GM12878 (cell line): ENCODE data around the gene ETS1. TPM values are rescaled to one million over a fixed set of nuclear protein-coding genes. Genes with fewer than 3 reads are reported as not detected.

Experiments
- ATAC-seq: fragments of 200-7000 bp; cut with Tn5 transposase; 3 replicates; pipeline ENCODE4 v1.9.1; 2020; ENCODE audit warnings: mild to moderate bottlenecking, moderate library complexity
- BruUV-seq: library from RNA; stranded (reverse); fragments of 400-500 nt; replicated peaks from 2 replicates; lab custom pipeline; 2021; lab: Mats Ljungman, UMichigan
- CTCF ChIA-PET: fragments of 300-600 bp; sonication (Branson Sonifier 250); formaldehyde crosslinking; extraction: SDS; loops from one replicate; lab custom pipeline; 2021; ENCODE audit warnings: inconsistent platforms; lab: Yijun Ruan, JAX
- POLR2A ChIA-PET: fragments of 350-600 bp; formaldehyde crosslinking; extraction: SDS; loops from one replicate; lab custom pipeline; 2021; ENCODE audit warnings: inconsistent platforms; lab: Charles Lee
- RAD21 ChIA-PET: fragments of 300-600 bp; sonication (Branson Sonifier 250); formaldehyde crosslinking; loops from one replicate; lab custom pipeline; 2023; ENCODE audit warnings: antibody characterized with exemption; ENCODE audit not compliant: unreplicated experiment; lab: Charles Lee
- SMC1A ChIA-PET: fragments of 300-600 bp; sonication (Branson Sonifier 250); formaldehyde crosslinking; loops from one replicate; lab custom pipeline; 2023; ENCODE audit not compliant: unreplicated experiment, uncharacterized antibody; lab: Charles Lee
- DNase-seq: peaks from one replicate; pipeline ENCODE4 v3.0.0-alpha.2; 2011; ENCODE audit warnings: low read depth, low spot score
- FAIRE-seq: peaks from 3 replicates; lab custom pipeline; 2011; peaks lifted over from hg19 to GRCh38; lab: Jason Lieb, UNC
- H2AFZ ChIP-seq: 2 replicates; pipeline ENCODE4 v1.6.0; 2011; ENCODE audit warnings: low read depth, low read length, control low read depth; ENCODE audit not compliant: control insufficient read depth
- H3K27ac ChIP-seq: 2 replicates; pipeline ENCODE4 v1.5.1; 2011; ENCODE audit warnings: control low read depth; ENCODE audit not compliant: control insufficient read depth, insufficient read depth
- H3K27me3 ChIP-seq, 2 experiments: replicated peaks in 1 of 2; 2 replicates each; pipeline versions ENCODE4 v1.6.0 to v1.6.1; 2011; ENCODE audit warnings: low read length in 1 of 2; ENCODE audit not compliant: control insufficient read depth in 2 of 2, insufficient read depth in 2 of 2
- H3K36me3 ChIP-seq, 2 experiments: 2 replicates each; pipeline ENCODE4 v1.5.1; 2011; ENCODE audit warnings: low read length in 1 of 2; ENCODE audit not compliant: control insufficient read depth in 2 of 2, insufficient read depth in 2 of 2
- H3K4me1 ChIP-seq: 2 replicates; pipeline ENCODE4 v1.6.1; 2011; ENCODE audit warnings: mild to moderate bottlenecking, low read length, moderate library complexity, mixed read lengths; ENCODE audit not compliant: control insufficient read depth, insufficient read depth
- H3K4me2 ChIP-seq: 2 replicates; pipeline ENCODE4 v1.6.0; 2011; ENCODE audit warnings: control low read depth; ENCODE audit not compliant: control insufficient read depth, insufficient read depth
- H3K4me3 ChIP-seq: fragments of 200-600 bp; sonication (generic); 2 replicates; pipeline ENCODE4 v1.5.1; 2016
- H3K79me2 ChIP-seq: 2 replicates; pipeline ENCODE4 v1.6.0; 2011; ENCODE audit warnings: low read length; ENCODE audit not compliant: control insufficient read depth, insufficient read depth
- H3K9ac ChIP-seq: 2 replicates; pipeline ENCODE4 v1.8.0; 2011; ENCODE audit warnings: low read length, control low read depth, mixed read lengths; ENCODE audit not compliant: control insufficient read depth, insufficient read depth
- H3K9me3 ChIP-seq: replicated peaks from 3 replicates; pipeline ENCODE4 v1.5.1; 2011; ENCODE audit warnings: mild to moderate bottlenecking, low read length; ENCODE audit not compliant: control insufficient read depth, insufficient read depth
- H4K20me1 ChIP-seq: 2 replicates; pipeline ENCODE4 v1.6.0; 2011; ENCODE audit not compliant: control insufficient read depth, insufficient read depth
- CREB1 ChIP-seq: IDR thresholded peaks from 2 replicates; pipeline ENCODE4 v1.6.1; 2012; ENCODE audit warnings: low read depth, mild to moderate bottlenecking, inconsistent platforms
- EP300 ChIP-seq, 2 experiments: fragments of 150-350 bp in 1 of 2; IDR thresholded peaks; 2 replicates each; pipeline ENCODE4 v1.6.1; 2011 to 2012; ENCODE audit warnings: low read depth in 2 of 2, low read length in 2 of 2, borderline replicate concordance in 1 of 2, improper control_type of control experiment in 1 of 2, inconsistent platforms in 1 of 2; ENCODE audit not compliant: control insufficient read depth in 1 of 2
- FOXM1 ChIP-seq: IDR thresholded peaks from 2 replicates; pipeline ENCODE4 v1.6.1; 2012; ENCODE audit warnings: low read depth, mild to moderate bottlenecking, inconsistent platforms, low read length, moderate library complexity
- NFIC ChIP-seq: IDR thresholded peaks from 2 replicates; pipeline ENCODE4 v1.6.1; 2012; ENCODE audit warnings: low read depth, mild to moderate bottlenecking, inconsistent platforms, low read length, moderate library complexity
- RUNX3 ChIP-seq: IDR thresholded peaks from 2 replicates; pipeline ENCODE4 v1.6.1; 2012; ENCODE audit warnings: low read length, inconsistent platforms
- SMC3 ChIP-seq: IDR thresholded peaks from 2 replicates; pipeline ENCODE4 v1.6.1; 2011; ENCODE audit warnings: low read length, improper control_type of control experiment, borderline replicate concordance
- SPI1 ChIP-seq: IDR thresholded peaks from 2 replicates; pipeline ENCODE4 v1.6.1; 2011; ENCODE audit warnings: low read depth, mild to moderate bottlenecking, low read length, moderate library complexity, borderline replicate concordance; ENCODE audit not compliant: insufficient read depth
- WRNIP1 ChIP-seq: IDR thresholded peaks from 2 replicates; pipeline ENCODE4 v1.6.1; 2011; ENCODE audit warnings: low read depth, low read length, improper control_type of control experiment, borderline replicate concordance
- YY1 ChIP-seq: IDR thresholded peaks from 2 replicates; pipeline ENCODE4 v1.6.1; 2011; ENCODE audit warnings: low read depth, mild to moderate bottlenecking, low read length
- ZNF24 ChIP-seq: fragments of 450-650 bp; IDR thresholded peaks from 2 replicates; pipeline ENCODE4 v1.6.1; 2017; ENCODE audit warnings: antibody characterized with exemption, mild to moderate bottlenecking
- ZNF384 ChIP-seq: IDR thresholded peaks from 2 replicates; pipeline ENCODE4 v1.6.1; 2012; ENCODE audit warnings: low read depth, mild to moderate bottlenecking, low read length, improper control_type of control experiment, borderline replicate concordance
- WGBS: methylation state at CpG from one replicate; pipeline ENCODE4 v1.1.6; 2016; ENCODE audit warnings: low lambda C conversion rate; ENCODE audit not compliant: insufficient replicate concordance, insufficient coverage; ENCODE audit errors: missing lambda C conversion rate; 5-methylcytosine and 5-hydroxymethylcytosine counted together
- in situ Hi-C: fragments of 300-500 bp; cut with MboI; formaldehyde crosslinking; loops from 9 replicates; pipeline ENCODE4 v1.14.3; 2018; ENCODE audit warnings: mixed read lengths
- intact Hi-C: fragments of 100-400 bp; cut with micrococcal nuclease; formaldehyde crosslinking; loops from one replicate; pipeline ENCODE4 v1.14.2; 2022; ENCODE audit not compliant: unreplicated experiment
- polyA plus RNA-seq, 11 experiments: library from polyadenylated mRNA; depleted of rRNA in 4 of 11; unstranded in 6 of 11; stranded (reverse) in 5 of 11; fragments of >200 nt; fragmentation: Nextera tagmentation in 4 of 11; fragmentation: Illumina TruSeq in 1 of 11; extraction: Ambion mirVana in 4 of 11; extraction: Trizol in 1 of 11; gene quantifications; 1 replicate in 1 of 11; 2 replicates in 10 of 11; pipeline versions ENCODE4 v1.2.1 to v1.2.3, GENCODE V29; 2011 to 2016; ENCODE audit warnings: inconsistent platforms in 2 of 11, missing spikeins in 2 of 11, low read depth in 1 of 11
- total RNA-seq, 4 experiments: library from RNA; depleted of rRNA in 3 of 4; stranded (reverse); fragments of >200 nt in 3 of 4; fragmentation: Illumina TruSeq in 1 of 4; extraction: Trizol in 1 of 4; gene quantifications; 2 replicates each; pipeline versions ENCODE4 v1.2.1 to v1.2.3, GENCODE V29; 2013 to 2021
- TF ChIP-seq, protein P1 (sequence below): fragments of 450-650 bp; formaldehyde crosslinking; IDR thresholded peaks from 2 replicates; pipeline ENCODE4 v1.4.0; 2020; ENCODE audit warnings: mild to moderate bottlenecking, moderate library complexity
- TF ChIP-seq, protein P2 (sequence below), 3 experiments: IDR thresholded peaks in 2 of 3; conservative IDR thresholded peaks in 1 of 3; 2 replicates each; pipeline ENCODE4 v1.5.1; 2011; ENCODE audit warnings: low read depth in 3 of 3, low read length in 3 of 3, mild to moderate bottlenecking in 3 of 3, control low read depth in 2 of 3, moderate library complexity in 2 of 3, inconsistent platforms in 1 of 3, mixed read lengths in 1 of 3; ENCODE audit not compliant: control insufficient read depth in 2 of 3, insufficient read depth in 1 of 3; ENCODE audit errors: extremely low read depth in 1 of 3
- TF ChIP-seq, protein P3 (sequence below): fragments of 450-650 bp; IDR thresholded peaks from 2 replicates; pipeline ENCODE4 v1.6.1; 2016; ENCODE audit warnings: mild to moderate bottlenecking

The ETS1 gene
- total and polyA plus RNA-seq, 10 of the 15 experiments (the other 5 are each of a cell fraction or from before 2014, with no cell fraction given), result 12.5 to 112 (median 55.5) TPM

GRCh38 chr11:128630367-128631230 lies 43.2 kb upstream of the ETS1 start:
- WGBS, result 9% methylated on average over 12 of the region's 12 CpGs
- peak overlapping the region; percentile 75 for H3K4me2 ChIP-seq
- peak overlapping the region; percentile 15; the same call in 1 of the 2 replicates for H3K4me3 ChIP-seq
- peak; percentile 99 for TF ChIP-seq SMC3
- TF ChIP-seq ZNF24, result no peak
- TF ChIP-seq FOXM1, result peak; percentile 74; the same call in 1 of the 2 replicates
- TF ChIP-seq RUNX3, result peak; percentile 43
- TF ChIP-seq, protein P1, sequence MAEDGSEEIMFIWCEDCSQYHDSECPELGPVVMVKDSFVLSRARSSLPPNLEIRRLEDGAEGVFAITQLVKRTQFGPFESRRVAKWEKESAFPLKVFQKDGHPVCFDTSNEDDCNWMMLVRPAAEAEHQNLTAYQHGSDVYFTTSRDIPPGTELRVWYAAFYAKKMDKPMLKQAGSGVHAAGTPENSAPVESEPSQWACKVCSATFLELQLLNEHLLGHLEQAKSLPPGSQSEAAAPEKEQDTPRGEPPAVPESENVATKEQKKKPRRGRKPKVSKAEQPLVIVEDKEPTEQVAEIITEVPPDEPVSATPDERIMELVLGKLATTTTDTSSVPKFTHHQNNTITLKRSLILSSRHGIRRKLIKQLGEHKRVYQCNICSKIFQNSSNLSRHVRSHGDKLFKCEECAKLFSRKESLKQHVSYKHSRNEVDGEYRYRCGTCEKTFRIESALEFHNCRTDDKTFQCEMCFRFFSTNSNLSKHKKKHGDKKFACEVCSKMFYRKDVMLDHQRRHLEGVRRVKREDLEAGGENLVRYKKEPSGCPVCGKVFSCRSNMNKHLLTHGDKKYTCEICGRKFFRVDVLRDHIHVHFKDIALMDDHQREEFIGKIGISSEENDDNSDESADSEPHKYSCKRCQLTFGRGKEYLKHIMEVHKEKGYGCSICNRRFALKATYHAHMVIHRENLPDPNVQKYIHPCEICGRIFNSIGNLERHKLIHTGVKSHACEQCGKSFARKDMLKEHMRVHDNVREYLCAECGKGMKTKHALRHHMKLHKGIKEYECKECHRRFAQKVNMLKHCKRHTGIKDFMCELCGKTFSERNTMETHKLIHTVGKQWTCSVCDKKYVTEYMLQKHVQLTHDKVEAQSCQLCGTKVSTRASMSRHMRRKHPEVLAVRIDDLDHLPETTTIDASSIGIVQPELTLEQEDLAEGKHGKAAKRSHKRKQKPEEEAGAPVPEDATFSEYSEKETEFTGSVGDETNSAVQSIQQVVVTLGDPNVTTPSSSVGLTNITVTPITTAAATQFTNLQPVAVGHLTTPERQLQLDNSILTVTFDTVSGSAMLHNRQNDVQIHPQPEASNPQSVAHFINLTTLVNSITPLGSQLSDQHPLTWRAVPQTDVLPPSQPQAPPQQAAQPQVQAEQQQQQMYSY (CRISPR knock-in tag), result no peak
- TF ChIP-seq, protein P2, sequence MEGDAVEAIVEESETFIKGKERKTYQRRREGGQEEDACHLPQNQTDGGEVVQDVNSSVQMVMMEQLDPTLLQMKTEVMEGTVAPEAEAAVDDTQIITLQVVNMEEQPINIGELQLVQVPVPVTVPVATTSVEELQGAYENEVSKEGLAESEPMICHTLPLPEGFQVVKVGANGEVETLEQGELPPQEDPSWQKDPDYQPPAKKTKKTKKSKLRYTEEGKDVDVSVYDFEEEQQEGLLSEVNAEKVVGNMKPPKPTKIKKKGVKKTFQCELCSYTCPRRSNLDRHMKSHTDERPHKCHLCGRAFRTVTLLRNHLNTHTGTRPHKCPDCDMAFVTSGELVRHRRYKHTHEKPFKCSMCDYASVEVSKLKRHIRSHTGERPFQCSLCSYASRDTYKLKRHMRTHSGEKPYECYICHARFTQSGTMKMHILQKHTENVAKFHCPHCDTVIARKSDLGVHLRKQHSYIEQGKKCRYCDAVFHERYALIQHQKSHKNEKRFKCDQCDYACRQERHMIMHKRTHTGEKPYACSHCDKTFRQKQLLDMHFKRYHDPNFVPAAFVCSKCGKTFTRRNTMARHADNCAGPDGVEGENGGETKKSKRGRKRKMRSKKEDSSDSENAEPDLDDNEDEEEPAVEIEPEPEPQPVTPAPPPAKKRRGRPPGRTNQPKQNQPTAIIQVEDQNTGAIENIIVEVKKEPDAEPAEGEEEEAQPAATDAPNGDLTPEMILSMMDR (IDR thresholded peaks at IDR 0.05 in 2 of 3, conservative IDR thresholded peaks at IDR 0.05 in 1 of 3; ENCODE audit: control insufficient read depth in 2 of 3, extremely low read depth in 1 of 3, insufficient read depth in 1 of 3, low read depth in 3 of 3, low read length in 3 of 3), result peak; percentile 80 to 97 (median 82)
- TF ChIP-seq CREB1, result no peak
- 0 out of 2 replicates have a peak, but pooled peaks have one; percentile 24 for TF ChIP-seq ZNF384
- TF ChIP-seq, protein P3, sequence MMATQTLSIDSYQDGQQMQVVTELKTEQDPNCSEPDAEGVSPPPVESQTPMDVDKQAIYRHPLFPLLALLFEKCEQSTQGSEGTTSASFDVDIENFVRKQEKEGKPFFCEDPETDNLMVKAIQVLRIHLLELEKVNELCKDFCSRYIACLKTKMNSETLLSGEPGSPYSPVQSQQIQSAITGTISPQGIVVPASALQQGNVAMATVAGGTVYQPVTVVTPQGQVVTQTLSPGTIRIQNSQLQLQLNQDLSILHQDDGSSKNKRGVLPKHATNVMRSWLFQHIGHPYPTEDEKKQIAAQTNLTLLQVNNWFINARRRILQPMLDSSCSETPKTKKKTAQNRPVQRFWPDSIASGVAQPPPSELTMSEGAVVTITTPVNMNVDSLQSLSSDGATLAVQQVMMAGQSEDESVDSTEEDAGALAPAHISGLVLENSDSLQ, result no peak
- TF ChIP-seq YY1, result peak; percentile 82
- TF ChIP-seq SPI1, result peak; percentile 72; the same call in 1 of the 2 replicates
- TF ChIP-seq NFIC, result no peak
- TF ChIP-seq WRNIP1, result no peak
- TF ChIP-seq EP300 (IDR thresholded peaks at IDR 0.05; ENCODE audit: borderline replicate concordance in 1 of 2, control insufficient read depth in 1 of 2, low read depth in 2 of 2, low read length in 2 of 2), result no peak

More at GRCh38 chr11:128630367-128631230, 43.2 kb upstream of the ETS1 start:
- no peaks in the 10 kb centered on the region for H3K36me3 ChIP-seq
- peak; percentile 89 for DNase-seq
- peak overlapping the region; percentile 94 for H2AFZ ChIP-seq
- peak; percentile 70 for FAIRE-seq
- POLR2A ChIA-PET, result interaction anchor here (0.7 to 4.1 kb wide), 10 partner anchors 21 to 340 kb away, joined by 3 to 21 read pairs (median 4); no protein-coding TSS in a partner anchor
- BruUV-seq, result no TSS peak
- H3K27me3 ChIP-seq, result no peaks in the 10 kb centered on the region
- CTCF ChIA-PET, result interaction anchor here (0.6 to 17.7 kb wide), 57 partner anchors 9 to 598 kb away, joined by 3 to 444 read pairs (median 4); no protein-coding TSS in a partner anchor
- RAD21 ChIA-PET, result interaction anchor here (0.7 to 7.6 kb wide), 43 partner anchors 11 to 473 kb away, joined by 3 to 273 read pairs (median 5); no protein-coding TSS in a partner anchor
- H3K9ac ChIP-seq, result peak overlapping the region; percentile 35
- in situ Hi-C loops (loop anchor here (5.0 to 25.0 kb wide), 4 partner anchors 132 to 596 kb away; no protein-coding TSS in a partner anchor), intact Hi-C loops (loop anchor here (1.0 to 5.0 kb wide), 11 partner anchors 19 to 473 kb away; no protein-coding TSS in a partner anchor)
- no peaks in the 10 kb centered on the region for H4K20me1 ChIP-seq
- H3K4me1 ChIP-seq, result peaks cover 51% of the 10 kb centered on the region
- H3K79me2 ChIP-seq, result no peaks in the 10 kb centered on the region; the same call in 1 of the 2 replicates
- peak overlapping the region; percentile 64 for H3K27ac ChIP-seq
- SMC1A ChIA-PET, result interaction anchor here (0.5 to 18.3 kb wide), 62 partner anchors 8 to 473 kb away, joined by 3 to 596 read pairs (median 4); no protein-coding TSS in a partner anchor
- no peaks in the 10 kb centered on the region for H3K9me3 ChIP-seq
- ATAC-seq, result peak; percentile 87
